GM21723 (cell line): ENCODE data around the gene MYOG.

ENCODE experiments used
- ATAC-seq: cut with Tn5 transposase; IDR thresholded peaks from one replicate; pipeline ENCODE4 v1.9.1; 2021; ENCODE audit warnings: mild to moderate bottlenecking, moderate library complexity; ENCODE audit not compliant: unreplicated experiment

MYOG gene

DNA sequence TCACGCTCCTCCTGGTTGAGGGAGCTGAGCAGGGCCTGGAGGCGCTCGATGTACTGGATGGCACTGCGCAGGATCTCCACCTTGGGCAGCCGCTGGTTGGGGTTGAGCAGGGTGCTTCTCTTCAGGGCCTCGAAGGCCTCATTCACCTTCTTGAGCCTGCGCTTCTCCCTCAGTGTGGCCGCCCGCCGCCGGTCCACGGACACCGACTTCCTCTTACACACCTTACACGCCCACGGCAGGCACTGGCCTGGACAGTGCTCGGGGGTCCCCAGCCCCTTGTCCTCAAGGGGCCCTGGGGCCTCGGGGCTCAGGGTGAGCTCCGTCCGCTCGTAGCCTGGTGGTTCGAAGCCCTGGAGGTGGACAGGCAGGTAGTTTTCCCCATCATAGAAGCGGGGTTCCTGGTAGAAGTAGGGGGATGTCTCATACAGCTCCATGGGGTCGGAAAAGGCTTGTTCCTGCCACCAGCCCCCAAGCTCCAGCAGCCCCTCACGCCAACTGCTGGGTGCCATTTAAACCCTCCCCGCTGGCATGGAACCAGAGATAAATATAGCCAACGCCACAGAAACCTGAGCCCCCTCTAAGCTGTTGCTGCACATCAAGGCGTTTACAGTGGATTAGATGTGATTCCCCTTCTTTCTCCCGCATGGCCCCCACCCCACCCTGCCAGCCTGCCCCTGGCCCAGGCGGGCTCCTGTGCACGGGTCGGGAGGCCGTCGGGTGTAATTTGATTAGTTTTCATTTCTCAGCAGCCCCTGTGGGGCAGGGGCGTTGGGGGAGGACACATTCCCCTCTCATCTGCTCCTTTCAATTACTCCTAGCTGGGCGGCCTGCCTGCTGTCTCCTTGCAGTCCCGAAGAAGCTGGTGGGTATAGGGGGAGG is at the start of gene MYOG:
Gene MYOG (minus strand): TSS at position 485 of the 879 bp plus-strand sequence. CDS start 51 bp downstream, at position 434.
- no peak for ATAC-seq

DNA sequence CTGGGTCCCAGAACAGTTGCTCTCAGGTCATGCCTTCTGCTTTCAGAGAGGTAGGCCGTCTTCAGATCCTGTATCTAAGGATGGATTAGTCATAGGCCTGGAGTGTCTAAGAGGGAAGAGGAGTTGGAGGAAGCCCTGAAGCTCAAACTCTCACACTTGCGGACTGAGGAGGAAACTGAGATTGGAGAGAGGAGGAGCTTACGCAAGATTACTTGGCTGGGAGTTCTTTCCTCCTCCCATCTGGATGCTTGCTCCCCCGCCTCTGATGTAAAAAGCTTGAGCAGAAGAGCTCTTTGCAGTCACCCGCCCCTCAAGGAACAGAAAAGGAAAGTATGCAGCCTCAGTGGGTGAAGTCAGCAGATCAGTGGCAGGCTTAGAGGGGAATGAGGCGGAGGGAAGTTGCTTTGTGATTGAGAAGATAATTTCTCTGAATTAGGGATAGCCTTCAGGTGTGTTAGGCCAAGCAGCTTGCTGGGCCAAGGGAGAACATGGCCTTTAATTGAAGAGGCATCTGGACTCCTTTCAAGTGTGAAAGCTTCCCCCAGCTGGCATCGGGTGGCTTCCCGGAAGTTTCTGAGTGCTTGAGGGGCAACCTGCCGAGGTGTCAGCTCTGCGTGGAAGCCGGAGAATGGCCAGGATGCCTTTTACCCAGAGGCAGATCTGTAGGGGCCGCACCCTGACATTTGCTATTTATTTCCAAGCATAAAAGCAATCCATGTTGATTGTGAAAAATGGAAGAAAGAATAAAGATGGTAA is 48.3 kb upstream of the MYOG start:
- ATAC-seq, result no peak

DNA sequence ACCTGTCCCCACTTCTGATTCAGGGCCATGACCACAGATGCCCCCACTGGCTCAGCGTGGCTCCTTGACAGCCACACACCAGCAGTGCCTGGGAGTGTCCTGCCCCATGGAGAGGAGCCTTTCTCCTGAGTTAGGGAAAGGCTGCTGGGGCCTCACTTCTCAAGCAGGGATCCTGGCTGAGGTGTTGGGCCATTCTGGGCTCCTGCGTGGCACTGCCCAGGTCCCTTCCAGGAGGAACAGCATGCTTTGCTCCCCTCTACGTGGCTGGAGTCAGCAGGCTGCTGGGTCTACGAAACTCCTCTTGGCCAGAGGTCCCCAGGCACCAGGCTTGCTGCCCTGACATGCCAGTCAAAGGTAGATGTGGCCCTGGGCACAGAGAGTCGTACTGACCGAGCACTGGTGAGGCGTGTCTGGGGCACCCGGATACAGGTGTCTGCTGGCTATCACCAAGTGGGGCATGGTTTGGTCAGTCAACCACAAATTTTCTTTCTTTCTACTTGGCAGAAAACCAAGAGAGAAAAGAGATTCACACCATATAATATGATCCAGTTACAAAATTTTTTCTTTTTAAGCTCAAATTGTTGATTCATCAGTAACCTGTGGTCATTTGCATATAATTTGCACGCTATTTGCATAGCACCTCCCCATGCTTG is 45.9 kb upstream of the MYOG start:
- ATAC-seq, result no peak

DNA sequence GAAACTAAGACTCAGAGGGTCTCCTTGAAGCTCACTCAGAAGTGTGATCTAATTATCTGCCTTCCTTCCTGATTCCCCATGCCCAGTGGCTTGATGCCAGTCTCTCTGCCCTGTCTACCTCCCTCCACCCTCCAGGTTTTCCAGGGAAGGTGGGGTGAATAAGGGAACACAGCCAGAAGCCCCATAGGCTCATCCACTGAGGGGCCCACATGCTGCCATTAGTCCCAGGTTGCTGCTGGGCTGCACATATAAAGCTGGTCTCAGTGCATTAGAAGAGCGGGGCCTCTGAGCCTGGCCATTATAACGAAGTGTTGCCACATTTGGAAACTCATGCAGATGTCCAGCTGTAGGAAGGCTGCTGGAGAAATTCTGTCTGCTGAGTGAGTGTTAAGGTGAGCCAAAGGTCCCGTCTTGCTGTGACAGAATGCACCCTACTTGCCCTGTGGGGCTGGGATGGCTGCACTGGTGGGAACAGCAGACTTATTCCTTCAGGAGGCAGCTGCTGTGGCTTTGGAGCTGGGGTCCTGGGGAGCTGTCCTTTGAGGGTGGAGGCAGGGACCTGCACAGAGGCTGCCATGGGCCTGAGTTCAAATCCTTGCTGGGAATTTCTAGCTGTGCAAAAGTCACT is 44.7 kb upstream of the MYOG start:
- ATAC-seq, result no peak

DNA sequence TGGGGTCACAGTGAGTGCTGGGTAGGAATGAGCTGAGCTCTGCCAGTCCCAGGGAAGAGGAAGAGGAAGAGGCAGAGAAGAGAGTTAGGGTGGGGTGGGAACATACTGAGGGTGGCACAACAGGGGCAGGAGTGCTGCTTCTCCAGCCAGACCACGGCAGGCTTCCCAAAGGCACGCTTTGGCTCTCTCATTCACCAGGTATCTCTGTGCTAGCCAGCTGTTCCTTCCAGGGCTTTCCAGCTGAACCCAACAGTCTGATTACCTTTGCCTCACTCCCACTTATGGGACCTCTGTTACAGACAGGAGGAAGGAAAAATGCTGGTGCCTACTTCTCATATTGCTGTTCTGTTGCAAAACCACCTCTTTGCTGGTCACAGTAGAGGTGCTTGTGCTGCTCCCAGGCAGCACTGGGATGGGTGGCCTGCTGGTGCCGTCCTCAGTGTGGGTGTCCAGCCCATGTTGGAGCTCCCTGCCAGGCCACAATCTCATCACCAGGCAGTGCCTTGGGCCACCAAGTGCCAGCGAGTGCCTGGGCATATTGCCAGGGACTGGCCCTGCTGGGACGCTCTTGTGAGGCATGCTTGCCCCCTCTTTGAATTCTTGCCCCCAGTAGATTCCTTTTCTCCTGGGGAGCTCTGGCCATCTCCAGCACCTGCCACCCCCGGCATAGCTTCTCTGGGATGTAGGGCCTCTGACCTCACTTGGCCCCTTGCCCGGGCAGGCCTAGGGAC is 43.9 kb upstream of the MYOG start:
- ATAC-seq, result no peak

DNA sequence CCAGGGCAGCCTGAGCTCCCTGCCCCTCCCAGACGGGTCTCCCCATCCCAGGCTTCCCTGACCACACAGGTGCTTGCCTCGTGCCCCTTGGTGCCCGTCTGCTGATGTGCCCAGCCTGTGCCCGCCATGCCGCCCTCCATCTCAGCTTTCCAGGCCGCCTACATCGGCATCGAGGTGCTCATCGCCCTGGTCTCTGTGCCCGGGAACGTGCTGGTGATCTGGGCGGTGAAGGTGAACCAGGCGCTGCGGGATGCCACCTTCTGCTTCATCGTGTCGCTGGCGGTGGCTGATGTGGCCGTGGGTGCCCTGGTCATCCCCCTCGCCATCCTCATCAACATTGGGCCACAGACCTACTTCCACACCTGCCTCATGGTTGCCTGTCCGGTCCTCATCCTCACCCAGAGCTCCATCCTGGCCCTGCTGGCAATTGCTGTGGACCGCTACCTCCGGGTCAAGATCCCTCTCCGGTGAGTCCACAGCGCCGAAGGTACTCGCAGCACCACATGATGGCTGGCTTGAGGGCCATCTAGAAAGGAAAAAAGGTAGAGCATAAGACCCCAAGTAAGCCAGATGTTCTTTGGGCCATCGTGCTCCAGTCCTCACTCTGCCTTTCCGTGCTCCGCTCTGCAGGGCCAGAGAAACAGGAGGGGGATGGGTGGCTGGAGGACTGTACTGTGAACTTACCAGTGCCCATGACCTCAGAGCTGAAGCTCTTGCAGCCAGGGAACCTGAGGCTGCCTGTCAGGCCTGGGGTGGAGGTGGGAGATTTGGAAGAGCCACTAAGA is 43.1 kb upstream of the MYOG start:
- no peak for ATAC-seq

DNA sequence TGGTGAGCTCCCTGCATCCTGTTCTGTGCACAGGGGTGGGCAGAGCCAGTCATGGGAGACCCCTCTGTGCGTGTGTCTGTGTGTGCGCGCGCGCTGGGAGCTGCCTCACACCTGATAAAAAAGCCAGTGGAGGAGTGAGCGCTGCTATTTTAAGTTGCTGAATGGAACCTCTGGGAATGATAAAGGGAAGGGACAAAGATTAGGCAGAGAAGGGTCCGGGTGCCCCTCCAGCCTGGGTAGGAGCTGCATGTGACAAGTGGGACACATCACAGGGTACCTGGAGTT is 42.6 kb upstream of the MYOG start:
- no peak for ATAC-seq

DNA sequence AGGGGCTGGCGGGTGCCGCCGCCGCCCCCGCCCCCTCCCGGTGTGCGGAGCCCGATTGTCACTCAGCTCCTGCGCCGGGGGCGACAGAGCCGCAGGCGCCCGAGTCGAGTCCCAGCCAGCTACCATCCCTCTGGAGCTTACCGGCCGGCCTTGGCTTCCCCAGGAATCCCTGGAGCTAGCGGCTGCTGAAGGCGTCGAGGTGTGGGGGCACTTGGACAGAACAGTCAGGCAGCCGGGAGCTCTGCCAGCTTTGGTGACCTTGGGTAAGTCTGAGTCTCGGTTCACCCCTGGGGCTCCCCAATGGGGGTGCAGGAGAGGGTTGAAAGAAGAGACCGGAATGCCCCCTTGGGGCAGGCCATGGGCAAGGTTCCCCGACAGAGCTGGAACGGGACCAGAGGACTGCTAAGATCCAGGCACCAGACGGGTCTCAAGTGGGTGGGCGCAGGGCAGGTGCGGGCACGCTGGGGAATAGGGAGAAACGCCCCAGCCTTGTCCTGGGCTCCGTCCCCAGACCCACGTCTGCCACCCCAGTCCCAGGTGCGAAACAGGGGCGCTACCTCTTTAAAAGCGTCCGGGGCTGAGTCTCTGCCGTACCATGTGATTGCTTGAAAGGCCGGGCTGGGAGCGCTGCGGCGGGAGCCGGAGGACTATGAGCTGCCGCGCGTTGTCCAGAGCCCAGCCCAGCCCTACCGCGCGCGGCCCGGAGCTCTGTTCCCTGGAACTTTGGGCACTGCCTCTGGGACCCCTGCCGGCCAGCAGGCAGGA is 42.0 kb upstream of the MYOG start, which contains the start of gene ADORA1:
Gene ADORA1 (plus strand): TSS at position 61 of the 765 bp plus-strand sequence. CDS start 1,116 bp downstream, outside the sequence.
- ATAC-seq, result no peak

DNA sequence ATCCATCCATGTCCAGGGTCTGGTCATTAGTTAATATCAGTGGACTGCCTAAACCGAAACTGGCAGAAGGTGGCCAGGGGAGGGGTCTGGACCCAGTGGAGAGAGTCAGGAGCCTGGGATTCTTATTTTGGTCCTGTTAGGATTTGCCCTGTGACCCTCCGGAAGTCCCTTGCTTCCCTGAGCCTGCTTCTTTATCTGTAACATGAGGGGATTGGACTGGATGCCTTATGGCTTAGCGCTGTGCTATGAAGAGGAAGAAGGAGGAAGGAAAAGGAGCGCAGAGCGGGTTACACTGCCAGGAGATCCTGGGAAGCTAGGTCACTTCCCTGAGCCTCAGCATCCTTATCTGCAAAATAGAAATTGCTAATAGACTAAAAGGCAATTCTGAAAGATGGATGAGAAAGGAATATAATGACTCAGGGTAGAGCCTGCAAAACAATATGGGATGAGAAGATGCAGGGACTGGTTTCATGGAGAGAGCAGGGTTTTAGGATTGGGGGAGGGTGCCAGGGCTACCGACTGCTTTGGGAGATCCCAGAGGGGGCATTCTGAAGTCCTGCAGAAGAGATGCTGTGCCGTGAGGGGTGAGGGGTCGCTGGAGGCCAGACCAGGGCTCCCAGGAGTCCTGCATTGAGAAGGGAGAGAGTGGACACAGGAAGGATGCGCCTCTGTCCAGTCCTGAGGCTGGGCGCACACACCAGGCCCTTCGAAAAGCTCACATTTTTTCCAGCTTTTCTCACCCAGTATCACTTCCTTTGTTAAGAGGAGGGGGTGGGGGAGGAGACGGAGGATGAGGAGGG is 41.3 kb upstream of the MYOG start:
- no peak for ATAC-seq

DNA sequence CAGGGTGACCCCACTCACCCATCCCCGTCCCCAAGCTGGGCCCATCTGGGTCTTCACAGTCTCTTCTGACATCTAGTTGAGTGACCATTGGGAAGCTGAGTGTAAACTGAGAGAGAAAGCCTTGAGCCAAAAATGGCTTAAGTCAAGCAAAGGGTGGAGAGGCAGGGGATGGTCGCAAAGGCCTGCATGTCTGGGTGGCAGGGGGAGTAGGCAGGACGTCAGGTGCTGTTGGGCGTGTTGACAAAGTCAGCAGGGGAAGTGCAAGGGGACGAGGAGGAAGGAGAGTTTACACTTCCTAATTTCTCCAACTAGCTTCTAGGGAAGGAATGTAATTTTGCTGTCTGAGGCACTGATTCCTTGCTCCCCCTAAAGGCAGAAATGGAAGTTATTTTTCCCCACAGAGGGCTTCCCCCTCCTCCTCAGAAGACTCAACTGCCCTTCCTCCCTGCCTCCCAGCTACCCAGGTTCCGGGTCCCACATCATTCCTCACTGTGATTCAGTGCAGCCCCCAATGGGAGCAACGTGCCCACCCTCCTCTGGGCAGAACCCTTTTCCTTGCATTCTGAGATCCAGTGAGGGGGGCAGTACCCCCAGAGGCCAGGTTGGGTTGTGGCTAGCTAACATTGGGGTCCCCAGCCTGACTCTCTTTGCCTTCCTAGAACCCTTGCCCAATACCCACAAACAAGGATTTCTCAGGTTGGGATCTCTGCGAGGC is 40.5 kb upstream of the MYOG start:
- no peak for ATAC-seq

DNA sequence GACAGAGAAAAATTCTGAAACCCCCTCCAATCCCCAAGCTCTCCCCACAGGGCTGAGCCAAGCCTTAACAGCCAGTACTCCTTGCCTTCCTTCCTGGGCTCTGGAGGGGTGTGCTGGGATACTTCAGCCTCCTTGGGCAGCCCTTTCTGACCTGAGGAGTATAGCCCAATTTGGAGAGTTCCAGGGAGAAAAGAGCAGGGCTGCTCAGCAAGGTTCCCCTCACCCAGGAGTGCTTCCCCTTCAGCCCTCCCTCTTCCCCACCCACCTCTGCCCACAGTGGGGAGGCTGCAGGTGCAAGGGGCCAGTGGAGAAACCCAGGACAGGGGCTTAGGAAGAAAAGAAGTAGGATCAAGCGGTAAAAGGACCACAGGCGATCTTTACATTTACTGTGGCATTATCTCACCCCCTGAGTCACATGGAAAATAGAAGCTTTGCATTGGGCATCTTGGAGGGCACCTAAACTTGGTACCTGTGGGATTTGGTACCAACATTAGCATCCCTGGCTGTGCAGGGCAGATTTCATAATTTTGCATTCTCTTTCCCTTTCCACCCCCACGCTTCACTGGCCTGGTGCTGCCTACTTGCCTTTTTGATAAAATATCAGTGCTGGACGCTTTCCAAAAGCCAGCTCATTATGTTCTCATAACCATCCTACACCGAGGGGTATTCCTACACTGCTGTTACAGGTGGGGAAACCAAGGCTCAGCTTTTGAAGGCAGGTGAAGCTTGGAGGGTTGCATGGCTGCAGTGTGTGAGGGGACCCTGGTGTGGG is 38.9 kb upstream of the MYOG start:
- ATAC-seq, result no peak

DNA sequence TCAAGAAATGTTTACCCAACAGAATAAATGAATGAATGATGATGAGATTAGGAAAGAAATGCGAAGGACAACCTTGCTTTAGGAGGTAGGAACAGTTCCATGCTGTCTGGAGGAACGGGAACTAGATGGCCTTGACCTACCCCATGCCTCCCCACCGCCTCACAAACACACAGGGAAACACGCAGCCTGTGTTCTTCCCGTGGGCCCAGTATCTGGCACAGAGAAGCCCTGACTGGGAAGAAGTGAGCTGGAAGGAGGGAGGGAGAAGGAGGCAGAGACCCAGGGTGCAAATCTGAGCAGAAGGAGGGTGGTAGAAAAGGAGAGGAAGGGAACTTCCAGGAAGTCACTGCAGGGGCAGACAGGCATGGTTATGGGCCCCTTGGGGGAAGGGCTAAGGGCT is 38.2 kb upstream of the MYOG start:
- no peak for ATAC-seq

DNA sequence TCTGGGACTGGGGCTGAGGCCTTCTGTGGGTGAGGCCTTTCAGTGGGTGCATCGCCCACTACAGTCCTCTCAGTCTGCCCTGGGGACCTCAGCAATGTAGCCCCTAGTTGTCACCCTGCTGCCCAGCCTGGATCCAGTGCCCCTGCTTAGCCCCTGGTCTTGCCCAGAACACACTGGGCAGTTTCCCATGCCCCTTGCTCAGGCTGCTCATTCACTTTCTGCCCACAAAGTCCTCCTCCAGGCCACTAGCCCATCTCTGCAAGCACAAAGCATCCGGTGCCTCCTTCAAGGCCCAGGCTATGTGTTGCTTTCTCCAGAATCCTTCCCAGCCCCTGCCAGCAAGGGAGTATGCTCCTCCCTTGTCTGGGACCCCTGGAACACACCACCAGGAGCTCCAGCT is 36.3 kb upstream of the MYOG start:
- ATAC-seq, result no peak

DNA sequence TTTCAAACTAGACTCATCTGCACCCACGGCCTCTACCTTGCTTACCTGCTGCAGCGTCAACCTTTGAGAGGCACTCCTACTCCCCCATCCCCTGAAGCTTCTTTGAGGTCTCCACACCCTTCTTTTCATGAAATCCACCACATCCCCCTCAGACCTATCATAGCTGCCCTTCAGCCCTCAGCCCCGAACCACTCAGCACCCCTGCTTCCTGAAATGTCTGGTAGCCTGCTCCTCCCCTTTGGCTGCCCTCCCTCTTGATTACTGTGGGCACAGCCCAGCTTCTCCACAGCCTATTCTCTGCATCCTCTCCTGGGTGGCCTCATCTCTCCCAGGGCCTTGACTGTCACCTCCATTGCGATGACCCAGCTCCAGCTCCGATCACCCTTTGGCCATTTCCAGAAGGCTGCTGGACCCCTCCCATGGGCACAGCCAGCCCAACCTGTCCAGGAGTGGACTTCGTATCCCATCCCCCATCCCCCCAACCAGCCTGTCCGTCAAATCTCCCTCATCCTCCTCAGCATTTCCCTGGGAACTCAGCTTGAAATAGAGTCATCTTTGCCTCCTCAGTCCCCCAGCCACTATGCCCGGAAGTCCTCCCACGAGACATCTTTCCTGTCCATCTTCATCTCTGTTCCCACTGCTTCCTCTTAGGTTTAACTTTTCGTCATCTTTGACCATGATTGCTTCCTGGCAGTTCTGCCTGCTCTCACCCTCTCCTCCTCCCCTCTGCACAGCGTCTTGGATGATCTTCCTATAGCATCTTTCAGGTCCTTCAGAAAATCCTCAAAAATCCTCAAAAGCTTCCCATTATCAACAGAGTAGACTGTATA is 35.6 kb upstream of the MYOG start:
- ATAC-seq, result no peak

DNA sequence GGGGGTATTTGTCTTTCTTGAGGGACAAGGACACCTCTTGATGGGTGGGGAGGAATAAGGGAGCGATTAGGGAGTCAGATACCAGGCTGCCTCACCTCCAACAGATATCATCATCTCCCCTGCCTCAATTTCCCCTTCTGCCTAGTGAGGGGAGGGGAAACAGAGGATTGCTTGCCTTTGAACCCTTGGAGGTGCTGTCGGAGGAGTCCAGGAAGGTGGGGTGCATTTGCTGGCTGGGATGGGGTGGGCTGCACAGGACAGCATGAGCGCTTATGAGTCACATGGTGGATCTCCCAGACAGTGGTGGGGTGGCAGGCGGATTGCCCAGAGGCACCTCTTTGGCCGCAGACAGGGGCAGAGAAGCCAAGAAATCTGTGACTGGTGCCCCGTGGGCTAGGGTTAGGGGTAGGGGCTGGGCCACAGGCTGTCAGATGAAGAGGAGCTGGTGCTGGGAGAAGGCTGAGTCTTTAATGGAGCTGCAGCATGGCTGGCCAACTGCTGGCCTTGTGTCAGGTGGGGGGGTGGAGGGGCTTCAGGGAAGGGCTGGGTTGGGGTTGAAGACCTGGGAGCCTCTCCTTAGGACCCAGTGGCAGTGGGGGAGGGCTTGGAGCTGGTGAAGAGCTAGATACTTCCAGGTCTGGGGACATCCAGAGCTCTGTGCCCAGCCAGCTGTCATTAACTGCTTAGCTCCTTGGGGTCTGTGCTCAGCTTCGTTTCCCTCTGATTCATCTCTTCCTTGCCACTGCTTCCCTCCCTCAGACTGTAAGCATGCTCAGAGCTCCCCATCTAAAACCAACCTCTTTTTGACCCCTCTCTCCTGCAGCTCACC is 34.7 kb upstream of the MYOG start:
- no peak for ATAC-seq
